HEK293 (cell line): ENCODE results near the gene CTBP2.
A peak's percentile ranks its signal among the peaks of the same experiment; 100 is the strongest.

Experiments used
- CTCF ChIA-PET: fragments of 350-600 bp; formaldehyde crosslinking; extraction: SDS; loops from one replicate; lab custom pipeline; 2021; ENCODE audit warnings: antibody characterized with exemption; lab: Yijun Ruan, JAX
- POLR2A ChIA-PET: fragments of 300-600 bp; formaldehyde crosslinking; extraction: SDS; loops from one replicate; lab custom pipeline; 2020; ENCODE audit warnings: antibody characterized with exemption, inconsistent platforms; lab: Yijun Ruan, JAX
- H3K27ac ChIP-seq: fragments of 200-500 bp; sonication (Bioruptor generic); 2 replicates; pipeline ENCODE4 v1.5.1; 2014; ENCODE audit warnings: low read depth, low read length, control low read depth, inconsistent platforms; ENCODE audit errors: extremely low read depth
- H3K36me3 ChIP-seq, 2 experiments: fragments of 200-500 bp in 1 of 2; sonication (Bioruptor generic) in 1 of 2; 1 replicate in 1 of 2; 2 replicates in 1 of 2; pipeline ENCODE4 v1.5.1; 2014 to 2017; ENCODE audit warnings: inconsistent platforms in 2 of 2, low read length in 2 of 2; ENCODE audit not compliant: control insufficient read depth in 2 of 2, insufficient read depth in 1 of 2
- H3K4me1 ChIP-seq: fragments of 200-500 bp; sonication (Bioruptor generic); 2 replicates; pipeline ENCODE4 v1.5.1; 2014; ENCODE audit warnings: mild to moderate bottlenecking, low read length, inconsistent platforms; ENCODE audit not compliant: control insufficient read depth, insufficient read depth
- H3K4me3 ChIP-seq: 2 replicates; pipeline ENCODE4 v1.5.1; 2011; ENCODE audit warnings: low read depth, mild to moderate bottlenecking, control low read depth, low read length, moderate library complexity
- H3K9me3 ChIP-seq: fragments of 200-500 bp; sonication (Bioruptor generic); 2 replicates; pipeline ENCODE4 v1.5.1; 2014; ENCODE audit warnings: low read depth, low read length, inconsistent platforms; ENCODE audit not compliant: control insufficient read depth, insufficient read depth
- SCRT2 ChIP-seq: fragments of 450-650 bp; formaldehyde crosslinking; IDR thresholded peaks from 2 replicates; pipeline ENCODE4 v1.5.1; 2016; ENCODE audit warnings: missing biosample characterization, missing genetic modification characterization
- SP2 ChIP-seq: fragments of 450-650 bp; formaldehyde crosslinking; IDR thresholded peaks from 2 replicates; pipeline ENCODE4 v1.5.1; 2016; ENCODE audit warnings: missing biosample characterization, missing genetic modification characterization
- TCF7L2 ChIP-seq: IDR thresholded peaks from 2 replicates; pipeline ENCODE4 v1.6.1; 2011; ENCODE audit warnings: low read depth, mild to moderate bottlenecking, inconsistent platforms, low read length, moderate library complexity, borderline replicate concordance
- ZBTB11 ChIP-seq: fragments of 450-650 bp; formaldehyde crosslinking; conservative IDR thresholded peaks from 2 replicates; pipeline ENCODE4 v1.5.1; 2016; ENCODE audit warnings: low read depth, missing biosample characterization, missing genetic modification characterization
- ZFHX2 ChIP-seq: fragments of 450-650 bp; formaldehyde crosslinking; conservative IDR thresholded peaks from 2 replicates; pipeline ENCODE4 v1.5.1; 2016; ENCODE audit warnings: missing biosample characterization, missing genetic modification characterization
- ZNF10 ChIP-seq: fragments of 450-650 bp; formaldehyde crosslinking; IDR thresholded peaks from 2 replicates; pipeline ENCODE4 v1.5.1; 2017; ENCODE audit warnings: missing biosample characterization, missing genetic modification characterization
- ZNF138 ChIP-seq: fragments of 450-650 bp; formaldehyde crosslinking; IDR thresholded peaks from 2 replicates; pipeline ENCODE4 v1.5.1; 2016; ENCODE audit warnings: missing biosample characterization, missing genetic modification characterization, borderline replicate concordance
- ZNF157 ChIP-seq: fragments of 450-650 bp; formaldehyde crosslinking; IDR thresholded peaks from 2 replicates; pipeline ENCODE4 v1.5.1; 2016; ENCODE audit warnings: missing biosample characterization, missing genetic modification characterization
- ZNF174 ChIP-seq: fragments of 450-650 bp; formaldehyde crosslinking; IDR thresholded peaks from 2 replicates; pipeline ENCODE4 v1.5.0; 2017; ENCODE audit warnings: missing biosample characterization, mild to moderate bottlenecking, missing genetic modification characterization
- ZNF2 ChIP-seq: fragments of 450-650 bp; formaldehyde crosslinking; IDR thresholded peaks from 2 replicates; pipeline ENCODE4 v1.5.1; 2016; ENCODE audit warnings: missing biosample characterization, missing genetic modification characterization
- ZNF223 ChIP-seq: fragments of 450-650 bp; formaldehyde crosslinking; IDR thresholded peaks from 2 replicates; pipeline ENCODE4 v1.5.1; 2016; ENCODE audit warnings: missing biosample characterization, missing genetic modification characterization
- ZNF280D ChIP-seq: fragments of 450-650 bp; formaldehyde crosslinking; IDR thresholded peaks from 2 replicates; pipeline ENCODE4 v1.5.1; 2016; ENCODE audit warnings: missing biosample characterization, missing genetic modification characterization
- ZNF341 ChIP-seq: fragments of 450-650 bp; formaldehyde crosslinking; IDR thresholded peaks from 2 replicates; pipeline ENCODE4; 2016; ENCODE audit warnings: low read depth, missing biosample characterization, missing genetic modification characterization
- ZNF362 ChIP-seq: fragments of 450-650 bp; formaldehyde crosslinking; IDR thresholded peaks from 2 replicates; pipeline ENCODE4 v1.5.1; 2016; ENCODE audit warnings: missing biosample characterization, missing genetic modification characterization
- ZNF449 ChIP-seq: fragments of 450-650 bp; formaldehyde crosslinking; IDR thresholded peaks from 2 replicates; pipeline ENCODE4 v1.5.1; 2017; ENCODE audit warnings: missing biosample characterization, mild to moderate bottlenecking, missing genetic modification characterization, moderate library complexity
- ZNF521 ChIP-seq: fragments of 450-650 bp; formaldehyde crosslinking; IDR thresholded peaks from 2 replicates; pipeline ENCODE4 v1.5.1; 2017; ENCODE audit warnings: missing biosample characterization, mild to moderate bottlenecking, missing genetic modification characterization
- ZNF585B ChIP-seq: fragments of 450-650 bp; formaldehyde crosslinking; IDR thresholded peaks from 2 replicates; pipeline ENCODE4 v1.5.1; 2016; ENCODE audit warnings: missing biosample characterization, missing genetic modification characterization
- ZNF670 ChIP-seq: fragments of 450-650 bp; formaldehyde crosslinking; IDR thresholded peaks from 2 replicates; pipeline ENCODE4 v1.5.1; 2016; ENCODE audit warnings: missing biosample characterization, missing genetic modification characterization, low read depth
- ZNF692 ChIP-seq: fragments of 450-650 bp; formaldehyde crosslinking; IDR thresholded peaks from 2 replicates; pipeline ENCODE4 v1.5.1; 2016; ENCODE audit warnings: missing biosample characterization, missing genetic modification characterization
- ZNF747 ChIP-seq: fragments of 450-650 bp; formaldehyde crosslinking; IDR thresholded peaks from 2 replicates; pipeline ENCODE4 v1.5.1; 2016; ENCODE audit warnings: missing biosample characterization, missing genetic modification characterization
- ZNF830 ChIP-seq: fragments of 450-650 bp; IDR thresholded peaks from 2 replicates; pipeline ENCODE4 v1.5.0; 2018; ENCODE audit warnings: missing biosample characterization, missing genetic modification characterization, low read depth, mild to moderate bottlenecking, moderate library complexity

Gene CTBP2

GRCh38 chr10:125159486-125159931 lies 854 bp downstream of the CTBP2 start (continued):
- TF ChIP-seq ZNF280D (tag by site-specific recombination) (no peak), ZNF2 (tag by site-specific recombination) (no peak), ZNF747 (tag by site-specific recombination) (no peak), SCRT2 (tag by site-specific recombination) (no peak), ZNF585B (no peak), ZNF174 (tag by site-specific recombination) (no peak), ZNF223 (tag by site-specific recombination) (no peak), ZNF830 (tag by site-specific recombination) (no peak), ZNF157 (tag by site-specific recombination) (no peak), ZBTB11 (no peak)

GRCh38 chr10:125158601-125159485 lies 1.5 kb downstream of the CTBP2 start:
- Histone ChIP-seq H3K4me3 (peak overlapping the region; percentile 82), H3K27ac (peak overlapping the region; percentile 98), H3K4me1 (peaks cover 37% of the 10 kb centered on the region), H3K36me3 (no peaks in the 10 kb centered on the region), H3K9me3 (no peaks in the 10 kb centered on the region)
- CTCF ChIA-PET, result interaction anchor here (1.0 kb wide), 1 partner anchor 111 kb away, joined by 3 read pairs; no protein-coding TSS in a partner anchor
- POLR2A ChIA-PET, result no interaction called here
- TF ChIP-seq SP2 (0 out of 2 replicates have a peak, but pooled peaks have one; percentile 18), ZNF692 (tag by site-specific recombination) (no peak), ZNF521 (no peak), TCF7L2 (no peak), ZNF341 (tag by site-specific recombination) (peak; percentile 42), ZNF449 (no peak), ZNF138 (tag by site-specific recombination) (no peak), ZNF362 (tag by site-specific recombination) (no peak), ZNF10 (tag by site-specific recombination) (no peak), ZNF747 (tag by site-specific recombination) (no peak), ZNF670 (tag by site-specific recombination) (no peak), ZFHX2 (tag by site-specific recombination) (peak; percentile 61; the same call in 1 of the 2 replicates), ZBTB11 (no peak)
